ENCODE results near the gene TEX53.

The TEX53 gene

DNA sequence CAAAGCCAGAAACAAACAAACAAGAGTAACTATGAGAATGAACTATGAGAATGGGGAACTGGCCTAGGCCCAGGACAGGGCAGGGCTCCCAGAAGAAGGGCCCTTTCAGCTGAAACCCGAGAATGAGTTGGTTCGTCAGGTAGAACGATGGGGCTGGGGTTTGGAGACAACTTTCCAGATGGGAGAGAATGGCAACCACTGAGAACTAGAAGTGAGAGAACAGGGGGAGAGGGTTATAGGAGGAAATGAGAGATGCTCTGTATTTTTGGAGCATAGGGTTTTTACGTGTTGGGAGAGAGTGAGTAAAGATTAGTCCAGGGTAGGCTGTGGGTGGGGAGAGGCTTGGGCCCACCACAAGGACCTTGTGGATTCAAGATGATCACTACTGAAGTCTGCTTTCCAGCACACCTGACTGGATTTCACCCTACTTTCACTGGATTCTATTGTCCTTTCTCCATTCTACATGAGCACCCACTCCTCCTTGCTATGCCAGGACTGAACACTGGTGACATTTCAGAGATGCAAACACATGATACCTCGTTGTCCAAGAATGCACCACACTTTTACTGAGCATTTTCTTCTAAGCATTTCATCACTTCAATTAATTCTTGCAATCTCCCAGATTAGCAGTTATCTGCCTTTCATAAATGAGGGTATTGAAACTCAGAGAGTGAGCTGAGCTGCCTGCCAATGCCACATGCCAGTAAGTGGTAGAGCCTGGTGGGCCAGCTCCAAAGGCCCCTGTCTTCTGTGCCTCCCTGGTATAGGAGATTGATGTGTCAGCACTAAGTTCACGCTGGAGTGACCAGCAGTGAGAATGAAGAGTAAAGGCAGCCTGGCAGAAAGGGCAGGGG lies 49.7 kb downstream of the TEX53 start:
- no peak for DNase-seq

- no peak for DNase-seq
Observed at GRCh38 chr9:114606597-114607207, 50.9 kb downstream of the TEX53 start.

Data from amygdala (tissue), 56 donors.